ENCODE results near the gene C1RL.
"Not testable (repeated sequence)": the region's sequence is repeated elsewhere in the genome, so short reads cannot be mapped to it uniquely, and the experiment has no call there.

C1RL gene

DNA sequence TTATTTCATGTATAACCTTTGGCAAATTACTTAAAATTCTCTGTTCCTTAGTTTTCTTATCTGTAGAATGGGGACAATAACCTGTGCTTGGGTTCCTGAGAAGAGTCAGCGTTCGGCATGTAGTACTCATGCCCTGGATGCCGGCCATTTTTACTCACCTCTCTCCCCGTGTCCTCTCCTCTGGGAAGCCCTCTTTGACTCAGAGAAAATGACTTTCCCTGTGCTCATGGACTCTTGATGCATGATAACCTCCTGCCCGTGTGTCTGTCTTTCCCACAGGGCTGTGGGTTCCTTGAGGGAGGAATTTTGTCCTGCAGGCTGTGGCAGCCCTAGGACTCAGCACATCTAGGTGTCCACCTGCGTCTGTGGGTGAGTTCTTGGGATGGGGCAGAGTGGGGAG is 5.8 kb upstream of the C1RL start:
- no peak for DNase-seq (ENCODE audit: low read depth)

DNA sequence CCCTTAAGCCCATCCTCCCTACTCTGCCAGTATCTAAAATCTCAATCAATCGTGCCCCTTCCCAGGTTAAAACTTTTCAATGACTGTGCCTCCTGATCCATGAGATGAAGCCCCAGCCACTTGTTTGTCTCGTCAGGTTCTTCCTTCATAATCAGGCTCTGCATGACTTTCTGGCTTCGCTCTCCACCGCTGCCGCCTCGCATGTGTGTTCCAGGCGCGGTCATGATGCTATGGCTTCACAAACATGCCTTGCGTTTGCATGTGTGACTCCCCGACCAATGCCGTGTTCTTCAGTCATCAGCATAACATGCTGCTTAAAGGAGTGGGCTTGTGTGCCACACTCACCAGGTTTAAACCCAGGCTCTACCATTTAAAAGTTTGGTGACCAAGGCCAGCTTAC is 5.0 kb upstream of the C1RL start:
- no peak for DNase-seq (ENCODE audit: low read depth)

GRCh38 chr12:7113389-7113871 is 4.4 kb upstream of the C1RL start:
- no peak for DNase-seq (ENCODE audit: low read depth)

DNA sequence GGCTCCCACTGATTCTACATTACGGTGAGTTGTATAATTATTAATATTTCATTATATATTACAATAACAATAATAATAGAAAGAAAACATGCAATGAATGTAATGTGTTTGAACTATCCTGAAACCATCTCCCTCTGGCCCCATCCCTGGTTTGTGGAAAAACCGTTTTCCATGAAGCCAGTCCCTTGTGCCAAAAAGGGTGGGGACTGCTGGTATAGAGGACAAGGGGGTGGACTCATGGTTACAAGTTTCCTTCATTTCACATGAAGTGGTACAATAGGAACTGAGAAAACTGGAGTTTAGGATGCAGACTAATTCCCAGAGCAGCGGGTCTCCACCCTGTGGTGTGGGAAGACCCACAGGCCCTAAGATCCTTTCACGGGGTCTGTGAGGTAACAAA is 3.0 kb upstream of the C1RL start:
- no peak for DNase-seq (ENCODE audit: low read depth)

DNA sequence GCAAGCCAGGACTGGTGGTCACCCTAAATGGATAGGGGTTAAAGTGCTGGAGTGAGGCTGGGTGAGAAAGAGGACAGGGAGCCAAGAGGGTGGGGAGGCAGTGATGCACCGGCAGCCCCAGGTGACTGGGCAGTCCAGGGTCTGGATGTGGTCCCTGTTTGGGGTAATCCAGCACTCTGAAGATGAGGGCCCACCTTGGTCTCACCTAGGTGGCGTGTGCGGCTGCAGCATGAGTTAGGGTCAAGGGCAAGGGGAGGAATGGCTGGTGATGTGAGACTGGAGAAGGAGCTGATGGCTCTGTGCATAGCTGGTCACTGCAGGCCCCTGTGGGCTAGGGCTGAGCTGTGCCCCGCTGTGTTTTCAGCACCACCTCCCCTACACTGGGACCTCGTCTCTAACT is 1.6 kb upstream of the C1RL start:
- no peak for DNase-seq (ENCODE audit: low read depth)

GRCh38 chr12:7109572-7109920 is 532 bp upstream of the C1RL start:
- no peak for DNase-seq (ENCODE audit: low read depth)

DNA sequence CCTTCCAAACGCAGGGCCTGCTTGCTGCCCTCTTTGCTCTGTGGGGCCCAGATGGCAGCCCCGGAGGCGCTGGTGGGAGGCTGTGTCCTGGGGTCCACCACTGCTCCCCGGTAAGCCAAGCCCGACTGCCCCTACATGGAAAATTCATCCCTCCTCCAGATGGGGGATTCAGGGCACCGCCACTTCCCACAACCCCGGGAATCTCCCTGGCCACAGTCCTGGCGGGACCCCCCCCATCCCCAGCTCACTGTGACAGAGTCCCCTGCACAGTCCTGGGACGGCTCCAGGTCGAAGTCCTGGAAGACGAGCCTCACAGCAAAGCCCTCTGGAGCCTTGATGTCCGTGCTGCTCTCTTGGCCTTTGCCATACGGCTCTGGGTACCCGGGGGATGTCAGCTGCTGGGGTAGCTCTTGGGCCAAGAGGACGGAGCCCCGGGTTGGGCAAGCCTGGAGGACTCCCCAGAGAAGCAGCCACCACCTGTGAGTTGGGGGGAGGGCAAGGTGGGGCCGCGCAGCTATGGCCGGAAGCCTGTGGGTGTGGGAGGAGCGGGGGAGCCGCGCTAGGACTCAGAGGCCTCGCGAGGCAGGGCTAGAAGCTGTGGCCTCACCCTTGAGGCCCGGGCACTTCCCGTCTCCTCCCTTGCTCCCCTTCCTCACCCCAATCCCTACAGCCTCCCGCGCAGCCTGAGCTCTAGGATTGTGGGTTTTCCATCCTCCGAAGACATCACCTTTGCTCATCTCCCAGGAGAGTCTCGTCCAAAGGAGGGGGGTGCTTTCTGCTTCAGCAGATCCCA is 815 bp downstream of the C1RL start:
- DNase-seq (ENCODE audit: low read depth) = peak; percentile 57

- no peak for DNase-seq (ENCODE audit: low read depth)
These were observed 1.4 kb downstream of the C1RL start for GRCh38 chr12:7107636-7108002.

DNA sequence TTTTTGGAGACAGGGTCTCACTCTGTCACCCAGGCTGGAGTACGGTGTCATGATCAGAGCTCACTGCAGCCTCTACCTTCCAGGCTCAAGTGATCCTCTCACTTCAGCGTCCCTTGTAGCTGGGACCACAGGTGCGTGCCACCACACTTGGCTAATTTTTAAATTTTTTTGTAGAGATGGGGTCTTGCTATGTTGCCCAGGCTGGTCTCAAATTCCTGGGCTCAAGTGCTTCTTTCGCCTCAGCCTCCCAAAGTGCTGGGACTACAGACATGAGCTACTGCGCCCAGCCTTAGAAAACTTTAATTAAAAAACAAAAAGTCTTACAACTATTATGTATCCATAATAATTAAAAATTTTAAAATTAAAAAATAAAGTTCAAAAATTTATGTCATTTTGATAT is 1.8 kb downstream of the C1RL start:
- DNase-seq (ENCODE audit: low read depth) = not testable (repeated sequence)

- DNase-seq (ENCODE audit: low read depth) = no peak
These were observed 2.9 kb downstream of the C1RL start for GRCh38 chr12:7106082-7106481.

DNA sequence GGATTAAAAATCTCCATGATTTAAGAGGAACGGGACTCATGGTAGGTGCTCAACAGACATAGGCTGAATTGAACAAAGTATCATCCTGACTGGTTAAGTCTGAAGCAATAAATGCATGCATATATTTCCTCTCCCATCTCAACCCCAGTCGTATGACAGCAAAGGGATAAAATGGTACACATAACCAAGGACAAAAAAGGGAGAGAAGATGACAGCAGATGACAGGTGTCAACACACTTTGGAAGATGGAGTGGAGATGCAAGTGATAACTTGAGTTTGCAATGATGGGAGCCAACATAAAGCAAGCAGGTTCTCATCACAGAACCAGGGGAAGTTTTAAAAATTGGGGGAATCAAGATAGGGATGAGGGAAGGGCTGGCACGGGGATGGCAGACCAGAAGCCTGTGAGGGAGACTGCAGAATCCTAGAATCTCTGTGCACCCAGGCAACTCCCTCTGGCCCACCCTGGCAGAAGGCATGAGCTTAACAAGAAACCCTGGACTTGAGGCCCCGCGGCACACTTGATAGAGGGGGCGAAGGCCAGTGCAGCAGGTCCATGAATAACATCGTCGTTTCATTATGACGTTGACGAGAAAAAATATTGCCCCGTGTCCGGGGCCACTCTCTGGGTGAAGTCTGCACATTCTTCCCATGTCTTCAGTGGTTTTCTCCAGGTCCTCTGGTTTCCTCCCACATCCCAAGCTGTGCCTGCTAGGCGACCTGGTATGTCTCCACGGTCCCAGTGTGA is 5.0 kb downstream of the C1RL start:
- no peak for DNase-seq (ENCODE audit: low read depth)

GRCh38 chr12:7102582-7102981 is 6.4 kb downstream of the C1RL start:
- DNase-seq (ENCODE audit: low read depth) = no peak

DNA sequence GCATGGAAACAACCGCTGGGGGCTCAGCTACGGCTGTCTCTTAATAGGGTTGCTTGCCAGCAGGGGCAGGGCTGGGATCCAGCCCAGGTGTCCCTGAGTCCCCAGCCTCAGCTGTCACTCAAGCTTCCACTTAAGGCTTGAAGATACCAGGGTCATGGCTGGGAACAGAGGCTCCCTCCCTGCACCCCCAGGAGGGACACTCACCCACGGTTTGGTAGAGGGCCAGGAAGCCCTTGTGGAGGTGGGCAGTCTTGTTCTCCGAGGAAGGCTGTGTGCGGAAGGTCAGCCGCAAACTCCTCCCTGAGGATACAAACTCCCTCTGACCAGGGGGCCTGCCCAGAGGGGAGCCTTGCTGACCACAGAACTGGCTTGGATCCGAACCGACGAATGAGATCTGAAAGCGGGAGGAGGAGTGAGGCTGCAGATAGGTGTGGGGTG is 7.3 kb downstream of the C1RL start:
- DNase-seq (ENCODE audit: low read depth) = no peak

- no peak for DNase-seq (ENCODE audit: low read depth)
These were observed 7.8 kb downstream of the C1RL start for GRCh38 chr12:7101047-7101693.

DNA sequence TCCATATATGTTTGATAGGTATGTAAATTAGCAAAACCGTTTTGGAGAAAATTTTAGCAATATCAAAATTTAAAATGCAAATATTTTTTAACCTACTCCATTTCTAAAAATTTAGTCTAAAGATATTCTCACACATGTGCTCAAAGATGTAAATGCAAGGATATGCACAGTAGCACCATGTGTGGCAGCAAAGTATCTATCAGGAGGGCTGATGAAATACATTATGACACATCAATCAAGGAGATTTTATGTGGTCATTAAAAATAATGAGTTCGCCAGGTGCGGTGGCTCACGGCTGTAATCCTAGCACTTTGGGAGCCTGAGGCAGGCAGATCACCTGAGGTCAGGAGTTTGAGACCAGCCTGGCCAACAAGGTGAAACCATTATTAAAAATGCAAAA is 8.8 kb downstream of the C1RL start:
- no peak for DNase-seq (ENCODE audit: low read depth)

- DNase-seq (ENCODE audit: low read depth) = no peak
These were observed 9.6 kb downstream of the C1RL start for GRCh38 chr12:7099290-7099996.

DNA sequence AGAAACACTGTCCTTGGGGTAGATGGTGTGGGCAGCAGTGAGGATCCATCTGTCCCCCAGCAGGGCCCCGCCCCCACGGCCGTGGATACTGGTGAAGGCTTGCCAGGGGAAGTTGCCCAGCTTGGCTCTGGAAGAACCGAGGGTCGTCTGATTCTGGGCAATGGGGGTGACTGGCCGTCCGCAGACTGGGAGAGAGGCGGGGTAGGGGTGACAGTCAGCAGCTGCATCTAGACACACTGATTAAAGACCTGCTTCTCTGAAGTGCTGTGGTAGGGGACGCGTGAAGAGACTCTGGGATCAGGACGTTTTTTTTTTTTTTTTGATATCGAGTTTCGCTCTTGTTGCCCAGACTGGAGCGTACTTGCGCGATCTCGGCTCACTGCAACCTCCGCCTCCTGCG is 12.0 kb downstream of the C1RL start:
- DNase-seq (ENCODE audit: low read depth) = no peak

GRCh38 chr12:7096006-7096932 is 12.7 kb downstream of the C1RL start:
- no peak for DNase-seq (ENCODE audit: low read depth)

DNA sequence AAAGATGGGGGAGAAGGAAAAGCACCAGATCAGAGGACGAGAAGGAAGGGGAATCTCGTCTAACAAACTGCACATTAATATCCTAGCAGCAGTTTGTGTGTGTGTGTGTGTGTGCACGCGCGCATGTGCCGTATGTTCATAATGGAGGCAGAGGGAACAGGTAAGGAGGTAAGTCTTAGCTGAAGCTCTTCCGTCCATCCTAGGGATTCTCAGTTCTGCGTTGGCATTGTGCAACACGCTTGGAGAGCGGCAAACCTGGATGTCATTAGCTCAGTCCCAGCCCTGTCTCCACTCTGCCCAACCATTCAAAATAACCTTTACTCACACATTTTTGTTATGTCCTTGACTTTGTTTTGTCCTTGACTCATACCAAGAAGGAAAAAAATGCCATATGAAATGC is 15.1 kb downstream of the C1RL start:
- no peak for DNase-seq (ENCODE audit: low read depth)

GRCh38 chr12:7093486-7093885 is 15.5 kb downstream of the C1RL start:
- DNase-seq (ENCODE audit: low read depth) = no peak

DNA sequence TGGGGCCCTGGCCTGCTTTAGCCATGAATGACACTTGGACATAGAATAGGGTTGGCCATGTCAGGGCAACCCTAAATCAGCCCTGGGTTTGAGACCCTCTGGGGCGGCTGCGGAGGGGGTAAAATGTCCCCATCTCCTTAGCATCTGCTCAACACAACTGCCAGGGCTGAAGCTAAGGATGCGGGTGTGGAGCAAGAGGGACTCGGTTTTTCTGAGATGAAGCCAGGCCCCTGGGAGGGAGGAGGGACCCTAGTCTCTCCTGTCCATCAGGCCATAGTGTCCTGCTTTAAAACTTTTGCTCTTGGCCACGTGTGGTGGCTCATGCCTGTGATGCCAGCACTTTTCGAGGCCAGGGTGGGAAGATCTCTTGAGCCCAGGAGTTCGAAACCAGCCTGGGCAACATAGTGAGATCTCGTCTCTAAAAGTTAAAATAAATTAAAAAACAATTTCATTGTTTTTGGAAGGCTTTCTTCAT is 16.0 kb downstream of the C1RL start:
- no peak for DNase-seq (ENCODE audit: low read depth)
